AG10803 (cell line): ENCODE results near the gene C6.

Experiments used
- DNase-seq: peaks from one replicate; pipeline ENCODE4 v3.0.0; 2010; ENCODE audit warnings: low read depth
- H3K4me3 ChIP-seq: 2 replicates; pipeline ENCODE4 v1.5.1; 2011; ENCODE audit warnings: mild to moderate bottlenecking, low read length, control low read depth
- CTCF ChIP-seq: conservative IDR thresholded peaks from 2 replicates; pipeline ENCODE4 v1.5.1; 2011; ENCODE audit warnings: mild to moderate bottlenecking, low read length, control low read depth, inconsistent platforms

The C6 gene

GRCh38 chr5:41157272-41157894, 55.9 kb downstream of the C6 start:
- TF ChIP-seq CTCF: no peak
- H3K4me3 ChIP-seq: no peak overlapping the region
- no peak for DNase-seq

GRCh38 chr5:41156739-41157138, 56.6 kb downstream of the C6 start:
- peak; percentile 39 for DNase-seq
- no peak overlapping the region for H3K4me3 ChIP-seq
- no peak for TF ChIP-seq CTCF

GRCh38 chr5:41154491-41154890, 58.8 kb downstream of the C6 start:
- H3K4me3 ChIP-seq: no peak overlapping the region
- TF ChIP-seq CTCF: no peak
- DNase-seq: peak; percentile 17

GRCh38 chr5:41151564-41151963, 61.8 kb downstream of the C6 start:
- DNase-seq: no peak
- TF ChIP-seq CTCF: no peak
- no peak overlapping the region for H3K4me3 ChIP-seq

GRCh38 chr5:41148448-41148847, 64.9 kb downstream of the C6 start:
- TF ChIP-seq CTCF: no peak
- no peak overlapping the region for H3K4me3 ChIP-seq
- no peak for DNase-seq

GRCh38 chr5:41145306-41145705, 68.0 kb downstream of the C6 start:
- no peak for TF ChIP-seq CTCF
- DNase-seq: no peak
- no peak overlapping the region for H3K4me3 ChIP-seq

GRCh38 chr5:41143131-41143901, 70.0 kb downstream of the C6 start:
- DNase-seq: no peak
- H3K4me3 ChIP-seq: no peak overlapping the region
- no peak for TF ChIP-seq CTCF
